GM21526 (cell line): Measurements from ENCODE around the gene MYO16.

Experiments used
- ATAC-seq: cut with Tn5 transposase; IDR thresholded peaks from one replicate; pipeline ENCODE4 v1.9.1; 2021; ENCODE audit warnings: moderate library complexity; ENCODE audit not compliant: unreplicated experiment, low FRiP score

The MYO16 gene

GRCh38 chr13:108662528-108662927 lies 33.1 kb downstream of the MYO16 start:
- no peak for ATAC-seq

DNA sequence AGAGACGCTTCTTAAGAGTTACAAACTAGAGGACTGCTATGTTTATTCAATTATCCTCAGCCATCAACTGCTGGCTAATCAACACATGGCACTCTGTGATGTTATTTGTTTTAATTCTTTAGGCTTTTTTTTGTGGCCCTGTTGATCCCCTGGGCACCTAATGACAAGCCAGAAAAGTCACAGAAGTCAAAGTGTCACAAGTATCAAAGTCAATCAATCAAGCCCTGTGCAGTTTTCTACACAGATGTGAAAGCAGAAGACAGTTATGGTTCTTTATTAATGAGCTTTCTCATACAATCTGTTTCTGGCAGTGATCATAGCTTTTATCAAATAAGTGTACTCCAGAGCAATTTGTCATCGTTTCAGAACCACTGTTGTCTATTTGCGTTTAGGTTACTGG lies 34.3 kb downstream of the MYO16 start:
- ATAC-seq = no peak

DNA sequence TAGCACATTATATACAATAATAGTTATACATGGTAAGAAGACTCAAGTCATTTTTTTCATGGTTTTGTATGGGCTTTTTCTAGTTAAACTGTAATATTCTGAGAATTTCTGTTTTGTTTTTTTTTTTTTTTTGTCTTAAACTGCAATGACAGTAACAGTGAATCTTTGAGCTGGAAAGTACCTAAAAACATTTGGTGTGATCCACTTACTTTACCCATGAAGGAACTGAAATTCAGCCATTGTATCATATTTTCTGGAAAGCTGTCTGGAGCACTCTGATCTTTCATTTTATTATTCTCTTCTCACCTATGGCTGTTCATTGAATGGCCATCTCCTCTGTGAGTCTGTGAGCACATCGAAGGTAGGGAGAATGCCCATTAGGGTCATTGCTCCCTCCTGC lies 37.8 kb downstream of the MYO16 start:
- ATAC-seq = no peak

GRCh38 chr13:108669381-108669780 lies 40.0 kb downstream of the MYO16 start:
- no peak for ATAC-seq

GRCh38 chr13:108674346-108674745 lies 44.9 kb downstream of the MYO16 start:
- ATAC-seq = no peak

GRCh38 chr13:108674771-108675170 lies 45.4 kb downstream of the MYO16 start:
- no peak for ATAC-seq

DNA sequence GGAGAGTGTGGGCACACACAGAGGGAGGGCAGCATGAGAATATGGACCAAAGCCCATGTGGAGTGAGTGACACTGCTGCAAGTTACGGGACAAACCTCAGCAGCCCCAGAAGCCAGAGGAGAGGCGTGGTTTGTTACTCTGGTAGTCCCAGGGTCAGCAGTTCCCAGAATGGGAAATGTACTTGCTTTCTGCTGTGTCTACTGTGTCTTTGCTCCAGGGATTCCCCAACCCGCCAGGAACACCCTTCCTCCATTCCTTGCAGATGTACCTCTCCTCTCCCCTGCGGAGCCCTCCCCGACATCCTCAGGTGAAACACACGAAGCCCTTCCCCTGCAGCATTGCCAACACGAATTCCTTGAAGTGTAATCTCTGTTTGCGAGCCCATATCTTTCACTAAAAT lies 47.2 kb downstream of the MYO16 start:
- ATAC-seq = no peak

DNA sequence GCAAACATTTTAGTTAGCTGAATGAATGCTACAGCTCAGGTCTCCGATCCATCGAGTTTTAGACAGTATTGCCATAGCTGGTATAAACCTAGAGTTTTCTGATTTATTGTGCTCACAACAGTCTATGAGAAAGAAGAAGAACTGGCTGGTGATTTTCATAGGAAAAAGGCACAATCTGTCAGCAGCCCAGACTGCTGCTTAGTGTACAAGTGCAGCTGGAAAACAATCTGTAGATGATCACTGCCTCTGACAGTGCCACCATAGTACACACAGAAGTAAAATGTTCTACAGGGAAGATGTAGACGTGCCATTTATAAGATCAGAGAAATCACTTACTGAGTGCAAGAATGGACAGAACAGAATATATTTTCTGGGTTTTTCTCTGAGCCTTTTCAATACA lies 48.4 kb downstream of the MYO16 start:
- no peak for ATAC-seq

- ATAC-seq = no peak
Measured at GRCh38 chr13:108680011-108680410, 50.6 kb downstream of the MYO16 start.

DNA sequence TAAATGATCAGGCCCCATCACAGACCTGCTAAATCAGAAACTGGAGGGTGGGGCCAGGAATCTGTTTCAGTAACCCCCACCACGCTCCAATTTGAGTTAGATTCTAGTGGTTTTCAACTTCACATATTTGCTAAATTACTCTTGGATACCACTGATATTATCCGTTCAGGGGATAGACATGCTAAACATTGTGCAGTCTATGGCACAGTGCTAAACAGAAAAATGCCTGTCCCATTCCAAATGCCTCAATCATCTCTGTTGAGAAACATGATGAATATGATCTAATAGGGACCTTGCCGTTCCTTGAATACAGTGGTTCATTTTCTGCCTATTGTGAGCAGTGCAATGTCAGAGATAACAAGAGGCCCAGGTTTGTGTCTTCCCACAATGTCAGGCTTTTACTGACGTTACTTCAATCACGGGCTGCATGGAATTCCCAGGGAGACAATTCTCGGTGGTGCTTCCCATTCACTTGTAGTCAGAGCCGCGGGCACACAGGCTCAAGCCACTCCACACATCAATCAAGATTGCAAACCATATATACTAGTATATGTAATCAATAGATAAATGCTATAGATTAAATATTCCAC lies 52.7 kb downstream of the MYO16 start:
- no peak for ATAC-seq

DNA sequence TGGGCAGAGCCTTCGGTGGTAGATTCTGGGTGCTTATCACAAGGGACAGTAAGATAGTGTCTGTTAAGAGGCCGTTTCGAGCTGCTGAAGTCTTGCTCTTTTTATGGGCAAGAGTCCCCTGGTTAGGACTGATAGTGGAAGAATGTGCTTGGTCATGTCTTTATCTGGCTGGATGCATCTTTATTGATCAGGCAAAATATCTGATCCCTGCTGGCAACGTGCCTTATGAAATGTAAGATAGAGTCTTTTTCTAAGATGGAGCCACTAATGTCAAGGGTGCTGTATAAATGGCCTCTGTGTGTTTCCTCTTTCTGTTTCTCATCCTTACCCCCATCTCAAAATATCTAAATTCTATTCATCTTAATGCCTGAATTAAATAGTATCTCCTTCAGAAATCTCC lies 53.3 kb downstream of the MYO16 start:
- ATAC-seq = no peak

DNA sequence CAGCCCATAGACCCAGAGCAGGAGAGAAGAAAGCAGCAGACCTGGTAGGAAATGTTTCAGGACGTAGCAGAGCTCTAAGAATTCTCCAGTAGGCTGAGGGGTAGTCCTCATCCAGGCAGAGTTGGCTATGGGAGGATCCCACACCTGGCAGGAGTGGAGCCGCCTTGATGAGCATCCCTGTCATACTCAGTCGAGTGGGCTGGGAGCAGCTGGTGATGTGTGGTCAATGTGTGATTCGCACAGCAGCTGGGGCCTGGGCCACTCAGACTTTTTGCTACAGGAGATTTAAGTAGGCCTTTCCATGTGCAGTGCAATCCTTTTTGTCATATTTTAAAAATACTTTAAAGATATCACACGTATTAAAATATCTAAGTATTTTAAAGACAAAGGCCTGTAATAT lies 56.6 kb downstream of the MYO16 start:
- ATAC-seq = no peak

- no peak for ATAC-seq
Measured at GRCh38 chr13:108690726-108691125, 61.3 kb downstream of the MYO16 start.

- no peak for ATAC-seq
Measured at GRCh38 chr13:108700422-108701170, 71.2 kb downstream of the MYO16 start.

DNA sequence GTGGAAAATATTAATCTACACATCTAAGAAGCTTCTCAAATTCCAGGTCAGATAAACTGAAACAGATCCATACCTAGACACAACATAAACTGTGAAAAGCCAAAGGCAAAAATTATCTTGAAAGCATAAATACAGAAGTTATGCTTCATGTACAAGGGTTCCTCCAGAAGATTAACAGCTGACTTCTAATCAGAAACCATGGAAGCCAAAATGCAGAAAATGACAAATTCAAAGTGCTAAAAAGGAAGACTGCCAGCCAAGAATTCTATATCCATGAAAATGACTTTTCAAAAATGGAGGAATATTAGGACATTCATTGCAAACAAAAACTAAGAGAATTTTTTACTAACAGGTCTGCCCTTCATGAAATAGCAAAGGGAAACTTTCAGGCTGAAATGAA lies 72.8 kb downstream of the MYO16 start:
- no peak for ATAC-seq

DNA sequence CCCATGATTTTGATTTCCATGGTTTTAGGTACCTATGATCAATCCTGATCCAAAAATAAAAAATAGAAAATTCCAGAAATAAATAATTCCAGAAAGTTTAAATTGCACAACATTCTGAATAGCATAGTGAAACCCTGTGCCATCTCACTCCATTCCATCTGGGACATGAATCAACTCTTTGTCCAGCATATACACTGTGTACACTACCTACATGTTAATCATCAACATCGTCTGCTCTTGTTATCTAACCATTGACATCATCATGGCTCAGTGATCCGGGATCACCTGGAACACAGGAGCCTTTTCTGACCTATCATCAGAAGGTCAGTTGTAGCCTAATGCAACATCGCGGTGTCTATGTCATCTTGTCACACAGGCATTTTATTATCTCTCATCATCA lies 75.6 kb downstream of the MYO16 start:
- ATAC-seq = no peak

GRCh38 chr13:108707584-108707983 lies 78.2 kb downstream of the MYO16 start:
- no peak for ATAC-seq

DNA sequence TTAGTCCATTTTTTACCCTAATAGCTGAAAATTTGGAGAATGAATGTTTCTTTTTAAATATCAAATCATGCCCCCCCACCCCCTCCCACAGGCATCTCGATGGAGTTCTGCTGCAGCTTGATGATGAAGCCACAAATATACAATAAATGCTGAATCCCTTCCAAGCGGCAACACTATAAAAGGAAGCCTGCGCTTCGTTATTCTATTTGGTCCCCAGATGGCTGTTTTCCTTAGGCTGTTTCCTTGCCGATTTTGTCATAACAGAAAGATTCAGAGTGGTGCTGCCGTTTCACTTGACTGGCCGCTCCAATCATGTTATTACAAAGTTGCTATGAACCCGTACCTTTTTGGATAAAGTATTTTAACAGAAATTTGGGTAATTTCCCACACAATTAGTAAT lies 79.5 kb downstream of the MYO16 start:
- ATAC-seq = no peak

- ATAC-seq = no peak
Measured at GRCh38 chr13:108711386-108711785, 82.0 kb downstream of the MYO16 start.

DNA sequence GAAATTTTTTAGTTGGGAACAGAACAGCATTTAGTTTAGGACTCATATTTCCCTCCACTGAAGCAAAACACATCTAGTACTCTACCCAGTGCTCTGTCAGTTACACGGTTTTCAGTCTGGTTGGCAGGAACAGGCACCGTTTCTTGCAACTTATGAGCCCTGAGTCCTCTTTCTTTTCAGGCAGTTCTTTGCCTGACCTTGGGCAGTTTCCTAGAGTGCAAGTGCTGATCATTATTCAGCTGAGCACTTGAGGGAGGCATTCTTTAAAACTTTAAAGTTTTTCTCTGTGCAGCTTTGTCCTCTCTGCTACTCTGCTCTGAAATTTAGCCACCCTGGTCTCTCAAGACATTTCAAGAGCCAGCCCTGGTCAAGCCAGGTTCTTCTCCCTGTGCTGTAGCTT lies 96.1 kb downstream of the MYO16 start:
- no peak for ATAC-seq

- ATAC-seq = no peak
Measured at GRCh38 chr13:108728370-108728769, 99.0 kb downstream of the MYO16 start.

- no peak for ATAC-seq
Measured at GRCh38 chr13:108733022-108733560, 103.7 kb downstream of the MYO16 start.
